CD8-positive, alpha-beta memory T cell (primary cell): ENCODE data around the gene SLC29A3. TPM values are rescaled to one million over a fixed set of nuclear protein-coding genes. Genes with fewer than 3 reads are reported as not detected.

Source experiments
- CTCF ChIA-PET: fragments of 350-600 bp; sonication (Branson Sonifier 250); formaldehyde crosslinking; loops from one replicate; lab custom pipeline; 2021; ENCODE audit warnings: antibody characterized with exemption; lab: Charles Lee
- POLR2A ChIA-PET: fragments of 350-600 bp; sonication (Branson Sonifier 250); formaldehyde crosslinking; loops from one replicate; lab custom pipeline; 2021; ENCODE audit warnings: antibody characterized with exemption; lab: Charles Lee
- DNase-seq, 5 donors: peaks; one replicate each; pipeline versions ENCODE4 v3.0.0 to v3.0.0-alpha.2; 2020 to 2022; ENCODE audit warnings: mixed read lengths in 1 of 5
- H3K27ac ChIP-seq: one replicate; pipeline ENCODE4 v1.7.0; 2013; ENCODE audit warnings: low read depth, mild to moderate bottlenecking, low read length, moderate library complexity
- H3K27me3 ChIP-seq: 2 replicates; pipeline ENCODE4 v1.7.0; 2013; ENCODE audit warnings: low read length, mild to moderate bottlenecking; ENCODE audit not compliant: insufficient read depth, poor library complexity, severe bottlenecking
- H3K36me3 ChIP-seq: 2 replicates; pipeline ENCODE4 v1.7.0; 2013; ENCODE audit warnings: mild to moderate bottlenecking, low read length, moderate library complexity; ENCODE audit not compliant: insufficient read depth
- H3K4me1 ChIP-seq: 2 replicates; pipeline ENCODE4 v1.7.0; 2013; ENCODE audit warnings: mild to moderate bottlenecking, low read length, moderate library complexity; ENCODE audit not compliant: insufficient read depth
- H3K4me3 ChIP-seq: 2 replicates; pipeline ENCODE4 v1.7.0; 2013; ENCODE audit warnings: mild to moderate bottlenecking, low read length
- H3K9me3 ChIP-seq: 2 replicates; pipeline ENCODE4 v1.7.0; 2013; ENCODE audit warnings: mild to moderate bottlenecking, low read length
- H3K27ac Mint-ChIP-seq, 8 donors: one replicate each; pipeline ENCODE4 v1.8.0; 2020 to 2021; ENCODE audit warnings: mixed read lengths in 8 of 8, mild to moderate bottlenecking in 6 of 8, inconsistent platforms in 3 of 8, moderate library complexity in 3 of 8
- H3K27me3 Mint-ChIP-seq, 2 donors: one replicate each; pipeline ENCODE4 v1.8.0; 2020 to 2021; ENCODE audit warnings: mixed read lengths in 2 of 2, mild to moderate bottlenecking in 1 of 2, moderate library complexity in 1 of 2
- H3K36me3 Mint-ChIP-seq, 3 donors: one replicate each; pipeline ENCODE4 v1.8.0; 2020 to 2021; ENCODE audit warnings: mixed read lengths in 3 of 3, inconsistent platforms in 1 of 3, mild to moderate bottlenecking in 1 of 3
- H3K4me1 Mint-ChIP-seq, 3 donors: one replicate each; pipeline ENCODE4 v1.8.0; 2020 to 2021; ENCODE audit warnings: mixed read lengths in 3 of 3, inconsistent platforms in 1 of 3, mild to moderate bottlenecking in 1 of 3
- H3K4me3 Mint-ChIP-seq, 7 donors: one replicate each; pipeline ENCODE4 v1.8.0; 2020 to 2021; ENCODE audit warnings: mixed read lengths in 7 of 7, mild to moderate bottlenecking in 6 of 7, moderate library complexity in 4 of 7, inconsistent platforms in 2 of 7
- H3K9me3 Mint-ChIP-seq, 5 donors: one replicate each; pipeline ENCODE4 v1.8.0; 2020 to 2022; ENCODE audit warnings: mixed read lengths in 5 of 5, mild to moderate bottlenecking in 3 of 5, moderate library complexity in 2 of 5, inconsistent platforms in 1 of 5
- polyA plus RNA-seq: library from polyadenylated mRNA; unstranded; fragments of 300-500 nt; fragmentation: Illumina TruSeq; gene quantifications from one replicate; pipeline ENCODE4 v1.2.3, GENCODE V29; 2021
- total RNA-seq, 2 experiments: library from RNA; stranded (reverse); gene quantifications; one replicate each; pipeline ENCODE4 v1.2.3, GENCODE V29; 2021

SLC29A3 gene
- total and polyA plus RNA-seq, 3 experiments from 2014 or later = 6.0 to 11.0 (median 8.2) TPM

- DNase-seq = no peak
- H3K27me3 Mint-ChIP-seq = no peaks in the 10 kb centered on the region
- Histone ChIP-seq H3K27me3 (no peaks in the 10 kb centered on the region), H3K36me3 (no peaks in the 10 kb centered on the region), H3K9me3 (no peaks in the 10 kb centered on the region), H3K4me1 (no peaks in the 10 kb centered on the region), H3K4me3 (no peak overlapping the region), H3K27ac (no peak overlapping the region)
- H3K36me3 Mint-ChIP-seq = peaks cover 0 to 50% (median 15%) of the 10 kb centered on the region in 3 donors
- POLR2A ChIA-PET = no interaction called here
- H3K4me3 Mint-ChIP-seq = no peak overlapping the region
- no peaks in the 10 kb centered on the region for H3K9me3 Mint-ChIP-seq
- peaks cover 0 to 7% (median 4%) of the 10 kb centered on the region in 3 donors for H3K4me1 Mint-ChIP-seq
- CTCF ChIA-PET = interaction anchor here (1.7 kb wide), 1 partner anchor 20 kb away, joined by 4 read pairs; no protein-coding TSS in a partner anchor
- no peak overlapping the region for H3K27ac Mint-ChIP-seq
Measured at GRCh38 chr10:71333129-71333887, 14.2 kb downstream of the SLC29A3 start.

- CTCF ChIA-PET = interaction anchor here (1.7 kb wide), 1 partner anchor 21 kb away, joined by 4 read pairs; no protein-coding TSS in a partner anchor
Measured at GRCh38 chr10:71334221-71334791, 15.2 kb downstream of the SLC29A3 start.

GRCh38 chr10:71335173-71335708 lies 16.2 kb downstream of the SLC29A3 start:
- H3K9me3 ChIP-seq = no peaks in the 10 kb centered on the region
- no peak overlapping the region for H3K27ac ChIP-seq
- DNase-seq = no peak
- H3K36me3 ChIP-seq = no peaks in the 10 kb centered on the region
- H3K4me1 ChIP-seq = no peaks in the 10 kb centered on the region
- no peak overlapping the region for H3K4me3 ChIP-seq
- H3K4me1 Mint-ChIP-seq = peaks cover 0 to 4% (median 4%) of the 10 kb centered on the region in 3 donors
- no peaks in the 10 kb centered on the region for H3K9me3 Mint-ChIP-seq
- peaks cover 0 to 59% (median 15%) of the 10 kb centered on the region in 3 donors for H3K36me3 Mint-ChIP-seq
- ChIA-PET CTCF (interaction anchor here (1.7 kb wide), 1 partner anchor 21 kb away, joined by 4 read pairs; no protein-coding TSS in a partner anchor), POLR2A (no interaction called here)
- no peak overlapping the region for H3K4me3 Mint-ChIP-seq
- no peaks in the 10 kb centered on the region for H3K27me3 ChIP-seq
- H3K27me3 Mint-ChIP-seq = no peaks in the 10 kb centered on the region
- H3K27ac Mint-ChIP-seq = peak overlapping the region in 1 of 8 donors; percentile 9

More at GRCh38 chr10:71334221-71334791, 15.2 kb downstream of the SLC29A3 start:
- no peaks in the 10 kb centered on the region for H3K9me3 ChIP-seq
- H3K4me1 Mint-ChIP-seq = peaks cover 0 to 5% (median 4%) of the 10 kb centered on the region in 3 donors
- DNase-seq = no peak
- H3K9me3 Mint-ChIP-seq = no peaks in the 10 kb centered on the region
- no peak overlapping the region for H3K27ac ChIP-seq
- POLR2A ChIA-PET = interaction anchor here (0.7 kb wide), 1 partner anchor 382 kb away, joined by 4 read pairs; no protein-coding TSS in a partner anchor
- H3K4me3 Mint-ChIP-seq = no peak overlapping the region
- no peaks in the 10 kb centered on the region for H3K27me3 ChIP-seq
- H3K36me3 Mint-ChIP-seq = peaks cover 0 to 51% (median 12%) of the 10 kb centered on the region in 3 donors
- H3K27me3 Mint-ChIP-seq = no peaks in the 10 kb centered on the region
- H3K4me3 ChIP-seq = no peak overlapping the region
- H3K36me3 ChIP-seq = no peaks in the 10 kb centered on the region
- no peak overlapping the region for H3K27ac Mint-ChIP-seq
- no peaks in the 10 kb centered on the region for H3K4me1 ChIP-seq

- Mint-ChIP-seq H3K4me1 (peaks cover 0 to 4% (median 0%) of the 10 kb centered on the region in 3 donors), H3K9me3 (no peaks in the 10 kb centered on the region), H3K27ac (no peak overlapping the region), H3K27me3 (no peaks in the 10 kb centered on the region), H3K4me3 (no peak overlapping the region), H3K36me3 (peaks cover 0 to 57% (median 10%) of the 10 kb centered on the region in 3 donors)
- Histone ChIP-seq H3K27ac (no peak overlapping the region), H3K4me3 (no peak overlapping the region), H3K36me3 (no peaks in the 10 kb centered on the region), H3K4me1 (no peaks in the 10 kb centered on the region), H3K9me3 (no peaks in the 10 kb centered on the region), H3K27me3 (no peaks in the 10 kb centered on the region)
- ChIA-PET POLR2A (no interaction called here), CTCF (interaction anchor here (0.8 to 1.9 kb wide), 3 partner anchors 14 to 47 kb away, joined by 3 to 5 read pairs (median 3); partner anchors contain the start of gene SLC29A3)
- DNase-seq = no peak
Measured at GRCh38 chr10:71336632-71337031, 17.6 kb downstream of the SLC29A3 start.

- no peak overlapping the region for H3K4me3 Mint-ChIP-seq
- no peaks in the 10 kb centered on the region for H3K9me3 ChIP-seq
- no peak for DNase-seq
- peaks cover 0 to 4% (median 0%) of the 10 kb centered on the region in 3 donors for H3K4me1 Mint-ChIP-seq
- H3K4me1 ChIP-seq = no peaks in the 10 kb centered on the region
- ChIA-PET CTCF (interaction anchor here (0.8 to 1.9 kb wide), 3 partner anchors 13 to 47 kb away, joined by 3 to 5 read pairs (median 3); partner anchors contain the start of gene SLC29A3), POLR2A (no interaction called here)
- H3K27ac Mint-ChIP-seq = peak overlapping the region in 1 of 8 donors; percentile 22
- no peaks in the 10 kb centered on the region for H3K27me3 Mint-ChIP-seq
- no peaks in the 10 kb centered on the region for H3K36me3 ChIP-seq
- peaks cover 0 to 58% (median 10%) of the 10 kb centered on the region in 3 donors for H3K36me3 Mint-ChIP-seq
- H3K4me3 ChIP-seq = no peak overlapping the region
- no peak overlapping the region for H3K27ac ChIP-seq
- no peaks in the 10 kb centered on the region for H3K9me3 Mint-ChIP-seq
- H3K27me3 ChIP-seq = no peaks in the 10 kb centered on the region
Measured at GRCh38 chr10:71337219-71337701, 18.2 kb downstream of the SLC29A3 start.

DNA sequence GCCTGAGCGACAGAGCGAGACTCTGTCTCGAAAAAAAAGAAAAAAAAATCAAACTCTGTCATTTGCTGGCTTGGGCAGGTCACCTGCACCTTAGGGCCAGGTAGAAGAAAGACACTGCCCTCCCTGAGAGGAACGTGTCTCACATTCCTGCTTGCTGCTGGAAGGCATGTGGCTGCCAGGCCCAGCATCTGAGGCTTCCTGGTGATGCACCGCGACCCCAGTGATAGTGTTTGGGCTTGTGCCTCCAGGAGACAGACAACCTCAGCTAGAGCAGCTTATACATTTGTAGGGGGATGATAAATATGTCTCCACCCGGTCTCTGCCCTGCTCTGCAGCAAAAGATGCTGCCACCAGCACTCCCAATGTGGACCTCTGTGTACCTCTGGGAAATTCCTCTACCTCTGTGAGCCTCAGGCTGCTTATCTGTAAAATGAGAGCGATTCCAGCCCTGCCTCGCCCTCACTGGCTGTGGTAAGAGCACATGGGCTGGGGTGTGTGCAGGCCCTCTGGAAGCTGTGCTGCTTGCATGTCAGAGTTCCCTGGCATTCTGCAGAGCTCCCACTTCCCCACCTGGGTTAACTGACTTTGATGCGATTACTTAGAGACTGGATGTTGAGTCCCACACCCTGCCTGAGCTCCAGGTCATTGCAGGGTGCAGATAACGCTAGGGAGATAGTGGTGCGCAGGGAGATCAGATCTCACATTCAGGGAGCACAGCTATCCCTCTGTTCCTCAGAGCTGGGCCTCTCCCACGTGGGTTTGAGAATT lies 19.9 kb downstream of the SLC29A3 start:
- Histone ChIP-seq H3K27ac (no peak overlapping the region), H3K9me3 (no peaks in the 10 kb centered on the region), H3K27me3 (no peaks in the 10 kb centered on the region), H3K36me3 (no peaks in the 10 kb centered on the region), H3K4me1 (no peaks in the 10 kb centered on the region), H3K4me3 (no peak overlapping the region)
- ChIA-PET CTCF (interaction anchor here (1.2 kb wide), 1 partner anchor 8 kb away, joined by 3 read pairs; no protein-coding TSS in a partner anchor), POLR2A (no interaction called here)
- peaks cover 0 to 53% (median 9%) of the 10 kb centered on the region in 3 donors for H3K36me3 Mint-ChIP-seq
- H3K4me1 Mint-ChIP-seq = peaks cover 0 to 4% (median 0%) of the 10 kb centered on the region in 3 donors
- no peak overlapping the region for H3K4me3 Mint-ChIP-seq
- no peaks in the 10 kb centered on the region for H3K9me3 Mint-ChIP-seq
- H3K27me3 Mint-ChIP-seq = no peaks in the 10 kb centered on the region
- DNase-seq = no peak
- H3K27ac Mint-ChIP-seq = no peak overlapping the region

GRCh38 chr10:71339796-71340589 lies 20.9 kb downstream of the SLC29A3 start:
- Histone ChIP-seq H3K27me3 (no peaks in the 10 kb centered on the region), H3K4me3 (no peak overlapping the region), H3K9me3 (no peaks in the 10 kb centered on the region), H3K36me3 (no peaks in the 10 kb centered on the region), H3K4me1 (no peaks in the 10 kb centered on the region), H3K27ac (no peak overlapping the region)
- Mint-ChIP-seq H3K4me3 (no peak overlapping the region), H3K27me3 (no peaks in the 10 kb centered on the region), H3K27ac (peak overlapping the region in 1 of 8 donors; percentile 13), H3K9me3 (no peaks in the 10 kb centered on the region), H3K36me3 (peaks cover 0 to 50% (median 5%) of the 10 kb centered on the region in 3 donors), H3K4me1 (peaks cover 0 to 4% (median 0%) of the 10 kb centered on the region in 3 donors)
- CTCF ChIA-PET = no interaction called here
- no peak for DNase-seq
- POLR2A ChIA-PET = no interaction called here
